MM.1S (cell line): ENCODE results near the gene MZT2B.
"Not testable (repeated sequence)": the region's sequence is repeated elsewhere in the genome, so short reads cannot be mapped to it uniquely, and the experiment has no call there.

Source experiments
- DNase-seq: peaks from one replicate; pipeline ENCODE4 v3.0.0-alpha.2; 2015
- H2AFZ ChIP-seq: fragments of 300-600 bp; sonication (generic); 2 replicates; pipeline ENCODE4 v1.6.0; 2016; ENCODE audit warnings: antibody characterized with exemption, low read length
- H3F3A ChIP-seq: fragments of 300-600 bp; sonication (generic); 2 replicates; pipeline ENCODE4 v1.6.1; 2016; ENCODE audit warnings: mild to moderate bottlenecking, antibody characterized with exemption, low read length, moderate library complexity, mixed read lengths; ENCODE audit not compliant: insufficient read depth
- H3K27ac ChIP-seq: fragments of 300-600 bp; sonication (generic); 2 replicates; pipeline ENCODE4 v1.5.1; 2016; ENCODE audit warnings: mild to moderate bottlenecking, low read length
- H3K27me3 ChIP-seq: fragments of 300-600 bp; sonication (generic); replicated peaks from 2 replicates; pipeline ENCODE4 v1.6.0; 2016; ENCODE audit warnings: low read length; ENCODE audit not compliant: insufficient read depth
- H3K36me3 ChIP-seq: fragments of 300-600 bp; sonication (generic); replicated peaks from 2 replicates; pipeline ENCODE4 v1.6.1; 2016; ENCODE audit warnings: mild to moderate bottlenecking, low read length, mixed read lengths; ENCODE audit not compliant: insufficient read depth
- H3K4me1 ChIP-seq: fragments of 300-600 bp; sonication (generic); 2 replicates; pipeline ENCODE4 v1.6.1; 2016; ENCODE audit warnings: low read length, mixed read lengths
- H3K4me2 ChIP-seq: fragments of 300-600 bp; sonication (generic); 2 replicates; pipeline ENCODE4 v1.6.0; 2016; ENCODE audit warnings: low read depth, low read length
- H3K4me3 ChIP-seq: fragments of 300-600 bp; sonication (generic); 2 replicates; pipeline ENCODE4 v1.5.1; 2016; ENCODE audit warnings: low read length, mixed read lengths
- H3K79me2 ChIP-seq: fragments of 300-600 bp; sonication (generic); 2 replicates; pipeline ENCODE4 v1.6.1; 2016; ENCODE audit warnings: mixed run types, low read length, mixed read lengths
- H3K9ac ChIP-seq: fragments of 300-600 bp; sonication (generic); 2 replicates; pipeline ENCODE4 v1.6.1; 2016; ENCODE audit warnings: low read length, mixed read lengths
- H3K9me2 ChIP-seq: fragments of 300-600 bp; sonication (generic); replicated peaks from 2 replicates; pipeline ENCODE4 v1.6.1; 2016; ENCODE audit warnings: mild to moderate bottlenecking, low read length, mixed read lengths; ENCODE audit not compliant: insufficient read depth
- H3K9me3 ChIP-seq: fragments of 300-600 bp; sonication (generic); replicated peaks from 2 replicates; pipeline ENCODE4 v1.6.1; 2016; ENCODE audit warnings: mild to moderate bottlenecking, low read length, mixed read lengths; ENCODE audit not compliant: insufficient read depth
- H4K20me1 ChIP-seq: fragments of 300-600 bp; sonication (generic); 2 replicates; pipeline ENCODE4 v1.6.1; 2016; ENCODE audit warnings: mild to moderate bottlenecking, low read length, moderate library complexity, mixed read lengths; ENCODE audit not compliant: insufficient read depth
- EZH2 ChIP-seq: fragments of 300-600 bp; sonication (generic); optimal IDR thresholded peaks from 2 replicates; pipeline ENCODE3; 2017; ENCODE audit warnings: low read depth, mild to moderate bottlenecking, antibody characterized with exemption, low read length, mixed read lengths
- EZH2phosphoT487 ChIP-seq: fragments of 300-600 bp; sonication (generic); IDR thresholded peaks from 2 replicates; pipeline ENCODE4 v1.6.1; 2018; ENCODE audit warnings: antibody characterized with exemption, low read length
- TF ChIP-seq, protein P1 (sequence below): fragments of 300-600 bp; sonication (generic); IDR thresholded peaks from 2 replicates; pipeline ENCODE4 v1.5.1; 2016; ENCODE audit warnings: antibody characterized with exemption, low read length, mixed read lengths

Gene MZT2B

DNA sequence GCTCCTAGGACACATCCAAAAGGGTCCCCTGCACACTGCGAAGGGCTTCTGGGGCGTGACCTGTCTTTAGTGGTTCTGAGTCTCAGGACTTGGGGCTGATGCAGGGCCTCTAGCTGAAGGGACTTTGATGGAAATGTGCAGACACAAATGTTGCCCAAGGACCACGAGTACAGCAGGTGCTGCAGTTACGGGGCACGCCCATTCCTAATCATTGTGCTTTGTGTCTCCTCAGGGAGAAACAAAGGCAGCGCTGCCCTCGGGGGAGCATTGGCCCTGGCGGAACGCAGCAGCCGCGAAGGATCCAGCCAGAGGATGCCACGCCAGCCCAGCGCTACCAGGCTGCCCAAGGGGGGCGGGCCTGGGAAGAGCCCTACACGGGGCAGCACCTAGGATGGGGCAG lies 8.2 kb downstream of the MZT2B start:
- H3K27me3 ChIP-seq = no peaks in the 10 kb centered on the region
- no peaks in the 10 kb centered on the region for H3K4me1 ChIP-seq
- H3K4me2 ChIP-seq = no peak overlapping the region
- H4K20me1 ChIP-seq = no peaks in the 10 kb centered on the region
- no peak overlapping the region for H2AFZ ChIP-seq
- no peaks in the 10 kb centered on the region for H3F3A ChIP-seq
- no peak for DNase-seq
- no peak overlapping the region for H3K4me3 ChIP-seq
- TF ChIP-seq, protein P1, sequence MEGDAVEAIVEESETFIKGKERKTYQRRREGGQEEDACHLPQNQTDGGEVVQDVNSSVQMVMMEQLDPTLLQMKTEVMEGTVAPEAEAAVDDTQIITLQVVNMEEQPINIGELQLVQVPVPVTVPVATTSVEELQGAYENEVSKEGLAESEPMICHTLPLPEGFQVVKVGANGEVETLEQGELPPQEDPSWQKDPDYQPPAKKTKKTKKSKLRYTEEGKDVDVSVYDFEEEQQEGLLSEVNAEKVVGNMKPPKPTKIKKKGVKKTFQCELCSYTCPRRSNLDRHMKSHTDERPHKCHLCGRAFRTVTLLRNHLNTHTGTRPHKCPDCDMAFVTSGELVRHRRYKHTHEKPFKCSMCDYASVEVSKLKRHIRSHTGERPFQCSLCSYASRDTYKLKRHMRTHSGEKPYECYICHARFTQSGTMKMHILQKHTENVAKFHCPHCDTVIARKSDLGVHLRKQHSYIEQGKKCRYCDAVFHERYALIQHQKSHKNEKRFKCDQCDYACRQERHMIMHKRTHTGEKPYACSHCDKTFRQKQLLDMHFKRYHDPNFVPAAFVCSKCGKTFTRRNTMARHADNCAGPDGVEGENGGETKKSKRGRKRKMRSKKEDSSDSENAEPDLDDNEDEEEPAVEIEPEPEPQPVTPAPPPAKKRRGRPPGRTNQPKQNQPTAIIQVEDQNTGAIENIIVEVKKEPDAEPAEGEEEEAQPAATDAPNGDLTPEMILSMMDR = no peak
- TF ChIP-seq EZH2 (no peak), EZH2phosphoT487 (no peak)
- H3K9me2 ChIP-seq = no peaks in the 10 kb centered on the region
- no peak overlapping the region for H3K9ac ChIP-seq
- H3K9me3 ChIP-seq = no peaks in the 10 kb centered on the region
- H3K79me2 ChIP-seq = peaks cover 4% of the 10 kb centered on the region; the same call in 1 of the 2 replicates
- no peak overlapping the region for H3K27ac ChIP-seq
- no peaks in the 10 kb centered on the region for H3K36me3 ChIP-seq

DNA sequence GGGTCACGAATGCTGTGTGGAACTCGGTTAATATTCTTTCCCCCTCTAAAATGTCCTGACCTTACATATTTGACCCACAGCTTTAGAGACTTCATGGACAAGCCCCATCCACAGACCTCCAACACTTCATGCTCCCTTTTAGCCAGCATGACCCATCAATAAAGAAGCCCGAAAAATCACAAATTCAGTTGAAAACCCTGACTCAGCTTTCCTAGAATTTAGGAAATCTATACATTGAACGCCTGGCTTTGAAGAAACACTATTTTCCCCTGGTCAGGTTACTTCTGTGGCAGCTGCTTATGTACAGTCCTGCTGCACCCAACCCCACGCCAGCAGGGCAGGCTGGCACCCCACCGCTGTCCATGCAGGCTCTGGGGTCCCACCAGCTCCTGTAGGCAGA lies 9.3 kb downstream of the MZT2B start:
- not testable (repeated sequence) for H3K36me3 ChIP-seq, H3K79me2 ChIP-seq, DNase-seq, H3K9ac ChIP-seq, H3K9me3 ChIP-seq, H3K4me1 ChIP-seq, H3F3A ChIP-seq, H3K27me3 ChIP-seq, H3K27ac ChIP-seq, H3K4me2 ChIP-seq, H3K9me2 ChIP-seq, H4K20me1 ChIP-seq, H2AFZ ChIP-seq, H3K4me3 ChIP-seq

DNA sequence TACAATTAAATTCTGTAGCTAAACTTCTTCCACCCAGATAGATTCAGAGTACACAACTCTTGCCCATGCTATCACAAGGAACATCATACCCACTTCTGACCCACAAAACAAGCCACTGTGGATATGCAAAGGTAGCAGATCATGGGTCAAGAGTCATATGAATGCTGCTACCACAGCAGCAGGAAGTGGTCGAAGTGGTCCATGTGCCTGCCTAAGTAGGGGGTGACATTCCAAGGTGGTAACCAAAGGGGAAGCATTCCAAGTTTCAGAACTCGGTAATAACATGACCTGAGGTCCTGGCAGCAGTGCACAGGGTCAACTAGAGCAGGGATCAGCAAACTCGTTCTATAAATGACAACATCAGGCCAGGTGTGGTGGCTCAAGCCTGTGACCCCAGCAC lies 10.4 kb downstream of the MZT2B start:
- not testable (repeated sequence) for DNase-seq, H3K79me2 ChIP-seq, H3F3A ChIP-seq, H3K4me1 ChIP-seq, H3K36me3 ChIP-seq, H3K27me3 ChIP-seq, H2AFZ ChIP-seq, H3K4me2 ChIP-seq, H4K20me1 ChIP-seq, H3K4me3 ChIP-seq, H3K27ac ChIP-seq, H3K9me2 ChIP-seq, H3K9ac ChIP-seq, H3K9me3 ChIP-seq

DNA sequence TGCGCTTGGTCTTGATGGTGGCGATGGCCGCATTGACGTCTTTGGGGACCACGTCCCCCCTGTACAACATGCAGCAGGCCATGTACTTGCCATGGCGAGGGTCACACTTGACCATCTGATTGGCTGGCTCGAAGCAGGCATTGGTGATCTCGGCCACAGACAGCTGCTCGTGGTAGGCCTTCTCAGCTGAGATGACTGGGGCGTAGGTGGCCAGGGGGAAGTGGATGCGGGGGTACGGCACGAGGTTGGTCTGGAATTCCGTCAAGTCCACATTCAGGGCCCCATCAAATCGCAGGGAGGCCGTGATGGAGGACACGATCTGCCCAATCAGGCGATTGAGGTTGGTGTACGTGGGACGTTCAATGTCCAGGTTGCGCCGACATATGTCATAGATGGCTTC lies 11.8 kb downstream of the MZT2B start:
- not testable (repeated sequence) for H3K9me2 ChIP-seq, H3K4me1 ChIP-seq, H3K4me2 ChIP-seq, H4K20me1 ChIP-seq, H2AFZ ChIP-seq, H3K27me3 ChIP-seq, H3K9me3 ChIP-seq, H3K9ac ChIP-seq, H3F3A ChIP-seq, H3K36me3 ChIP-seq, DNase-seq, H3K4me3 ChIP-seq, H3K79me2 ChIP-seq, H3K27ac ChIP-seq

DNA sequence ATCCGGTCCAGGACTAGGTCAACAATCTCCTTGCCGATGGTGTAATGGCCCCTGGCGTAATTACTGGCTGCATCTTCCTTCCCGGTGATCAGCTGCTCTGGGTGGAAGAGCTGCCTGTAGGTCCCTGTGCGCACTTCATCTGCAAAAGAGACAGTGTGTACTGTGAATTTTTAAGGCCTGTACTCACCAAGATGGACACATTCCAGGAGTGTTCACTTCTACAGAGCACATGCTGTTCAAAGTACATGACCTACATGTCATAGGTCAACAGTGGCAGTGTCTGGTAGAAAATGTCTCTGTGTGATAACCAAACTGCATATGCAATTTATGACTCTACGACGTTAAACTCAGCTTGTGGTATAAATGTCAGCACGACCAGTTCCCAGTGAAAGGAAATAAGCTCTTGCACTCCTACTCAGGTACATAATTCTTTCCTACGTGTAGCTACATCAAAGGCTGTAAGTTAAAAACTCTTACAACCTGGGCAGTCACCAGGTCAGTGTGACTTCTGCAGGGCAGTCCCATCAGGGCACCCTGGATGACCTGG lies 13.1 kb downstream of the MZT2B start:
- not testable (repeated sequence) for H3K27me3 ChIP-seq, H3K4me2 ChIP-seq, DNase-seq, H3K4me1 ChIP-seq, H3K9me2 ChIP-seq, H3K27ac ChIP-seq, H4K20me1 ChIP-seq, H3K9me3 ChIP-seq, H3K9ac ChIP-seq, H3K79me2 ChIP-seq, H2AFZ ChIP-seq, H3F3A ChIP-seq, H3K4me3 ChIP-seq, H3K36me3 ChIP-seq

DNA sequence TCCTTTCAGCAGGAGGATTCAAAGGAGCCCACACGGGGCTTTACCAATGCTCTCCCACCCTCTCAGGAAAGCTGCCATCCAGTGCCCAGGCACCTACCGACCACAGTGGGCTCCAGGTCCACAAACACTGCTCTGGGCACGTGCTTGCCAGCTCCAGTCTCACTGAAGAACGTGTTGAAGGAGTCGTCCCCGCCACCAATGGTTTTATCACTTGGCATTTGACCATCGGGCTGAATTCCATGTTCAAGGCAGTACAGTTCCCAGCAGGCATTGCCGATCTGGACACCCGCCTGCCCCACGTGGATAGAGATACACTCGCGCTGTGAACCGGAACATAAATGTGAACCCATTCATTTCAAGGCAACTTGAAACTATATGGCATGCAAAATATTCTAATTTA lies 14.0 kb downstream of the MZT2B start:
- not testable (repeated sequence) for DNase-seq, H4K20me1 ChIP-seq, H3K79me2 ChIP-seq, H3K4me3 ChIP-seq, H3K36me3 ChIP-seq, H3K4me2 ChIP-seq, H3K9me3 ChIP-seq, H3K27ac ChIP-seq, H3K27me3 ChIP-seq, H3K4me1 ChIP-seq, H3F3A ChIP-seq, H2AFZ ChIP-seq, H3K9me2 ChIP-seq, H3K9ac ChIP-seq
